ENCODE results near the gene FAM162B.

The FAM162B gene

DNA sequence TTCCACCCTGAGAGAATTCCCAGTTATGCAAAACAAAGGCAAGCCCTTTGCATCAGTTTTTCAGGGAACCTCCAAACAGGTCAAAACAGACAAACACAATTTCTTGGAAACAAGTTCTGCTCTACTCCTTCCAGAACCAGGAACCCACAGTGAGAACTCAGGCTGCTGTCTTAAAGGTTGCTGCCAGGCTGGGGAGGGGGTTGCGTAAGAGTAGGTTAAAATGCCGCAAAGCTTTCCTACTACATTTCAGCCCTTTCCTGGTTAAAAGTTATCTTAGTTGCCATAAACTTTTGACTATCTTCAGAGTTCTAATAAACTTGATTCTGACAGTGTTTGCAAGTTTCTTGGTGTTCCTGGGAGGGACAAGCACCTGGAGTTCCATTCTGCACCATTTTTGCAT is 50.8 kb downstream of the FAM162B start:
- TF ChIP-seq, protein P1, sequence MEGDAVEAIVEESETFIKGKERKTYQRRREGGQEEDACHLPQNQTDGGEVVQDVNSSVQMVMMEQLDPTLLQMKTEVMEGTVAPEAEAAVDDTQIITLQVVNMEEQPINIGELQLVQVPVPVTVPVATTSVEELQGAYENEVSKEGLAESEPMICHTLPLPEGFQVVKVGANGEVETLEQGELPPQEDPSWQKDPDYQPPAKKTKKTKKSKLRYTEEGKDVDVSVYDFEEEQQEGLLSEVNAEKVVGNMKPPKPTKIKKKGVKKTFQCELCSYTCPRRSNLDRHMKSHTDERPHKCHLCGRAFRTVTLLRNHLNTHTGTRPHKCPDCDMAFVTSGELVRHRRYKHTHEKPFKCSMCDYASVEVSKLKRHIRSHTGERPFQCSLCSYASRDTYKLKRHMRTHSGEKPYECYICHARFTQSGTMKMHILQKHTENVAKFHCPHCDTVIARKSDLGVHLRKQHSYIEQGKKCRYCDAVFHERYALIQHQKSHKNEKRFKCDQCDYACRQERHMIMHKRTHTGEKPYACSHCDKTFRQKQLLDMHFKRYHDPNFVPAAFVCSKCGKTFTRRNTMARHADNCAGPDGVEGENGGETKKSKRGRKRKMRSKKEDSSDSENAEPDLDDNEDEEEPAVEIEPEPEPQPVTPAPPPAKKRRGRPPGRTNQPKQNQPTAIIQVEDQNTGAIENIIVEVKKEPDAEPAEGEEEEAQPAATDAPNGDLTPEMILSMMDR (IDR thresholded peaks at IDR 0.05) = no peak

DNA sequence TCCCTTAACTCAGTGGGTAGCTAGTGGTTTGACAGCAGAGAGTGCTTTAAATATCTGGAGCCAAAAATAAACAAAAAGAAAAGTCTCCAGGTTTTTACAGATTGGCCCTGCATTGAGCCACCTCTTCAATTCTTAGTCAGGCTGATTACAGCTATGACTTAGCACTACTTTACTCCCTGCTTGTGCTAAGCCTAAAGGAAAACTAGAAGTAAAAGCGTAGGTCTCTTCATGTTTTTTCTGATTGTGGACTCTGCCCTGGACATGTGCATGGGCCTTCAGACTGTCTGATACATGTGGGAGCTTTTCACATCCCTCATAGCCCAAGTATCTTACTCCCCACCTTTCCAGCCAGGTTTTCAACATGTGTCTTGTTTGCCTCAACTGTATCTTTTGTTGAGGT is 51.2 kb downstream of the FAM162B start:
- TF ChIP-seq, protein P1 (IDR thresholded peaks at IDR 0.05) = no peak

DNA sequence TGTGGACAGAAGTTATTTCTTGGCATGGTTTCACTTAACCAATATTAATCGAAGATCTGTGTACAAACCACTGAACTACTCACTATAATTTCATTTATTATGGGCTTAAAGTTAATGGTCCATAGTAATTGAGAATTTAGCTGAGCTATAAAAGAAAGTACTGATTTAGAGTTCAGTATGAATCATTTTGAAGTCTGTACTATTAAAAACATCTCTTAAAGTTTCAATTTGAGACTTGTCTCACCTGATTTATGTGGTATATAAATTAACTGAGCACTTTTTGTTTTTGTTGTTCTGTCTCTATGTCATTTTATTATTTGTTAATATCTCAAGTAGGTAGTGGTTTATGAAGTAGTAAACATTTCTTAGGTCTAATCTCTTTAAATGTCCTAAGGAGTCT is 59.6 kb downstream of the FAM162B start:
- TF ChIP-seq, protein P1 (IDR thresholded peaks at IDR 0.05) = no peak
